OCI-LY7 (cell line): ENCODE data around the gene RNF11. TPM values are rescaled to one million over a fixed set of nuclear protein-coding genes. Genes with fewer than 3 reads are reported as not detected.

Experiments used
- Bru-seq: library from RNA; stranded (reverse); fragments of 400-500 nt; gene quantifications from one replicate; lab custom pipeline; 2021; lab: Mats Ljungman, UMichigan
- BruChase-seq, 2 experiments: library from RNA; stranded (reverse); fragments of 400-500 nt; gene quantifications; one replicate each; lab custom pipeline; 2021; lab: Mats Ljungman, UMichigan
- BruUV-seq: library from RNA; stranded (reverse); fragments of 400-500 nt; replicated peaks from 2 replicates; lab custom pipeline; 2021; lab: Mats Ljungman, UMichigan
- CTCF ChIA-PET: fragments of 300-600 bp; sonication (Branson Sonifier 250); formaldehyde crosslinking; loops from one replicate; lab custom pipeline; 2022; ENCODE audit warnings: antibody characterized with exemption; ENCODE audit not compliant: unreplicated experiment; lab: Charles Lee
- POLR2A ChIA-PET: fragments of 300-600 bp; sonication (Branson Sonifier 250); formaldehyde crosslinking; loops from one replicate; lab custom pipeline; 2022; ENCODE audit warnings: antibody characterized with exemption; lab: Charles Lee
- DNase-seq: peaks from one replicate; pipeline ENCODE4 v3.0.0-alpha.2; 2015; ENCODE audit warnings: low spot score
- H2AFZ ChIP-seq: fragments of 200-600 bp; sonication (generic), shearing (Covaris generic); 2 replicates; pipeline ENCODE4 v1.6.1; 2014; ENCODE audit warnings: mild to moderate bottlenecking, antibody characterized with exemption, low read length, moderate library complexity
- H3K27ac ChIP-seq: fragments of 200-600 bp; sonication (generic); 2 replicates; pipeline ENCODE4 v1.5.1; 2014; ENCODE audit warnings: mixed run types, low read depth, mild to moderate bottlenecking, moderate library complexity, low read length, inconsistent platforms; ENCODE audit not compliant: poor library complexity, severe bottlenecking
- H3K36me3 ChIP-seq: fragments of 200-600 bp; sonication (generic); 2 replicates; pipeline ENCODE4 v1.6.1; 2014; ENCODE audit warnings: mild to moderate bottlenecking, antibody characterized with exemption, low read length, moderate library complexity, mixed read lengths; ENCODE audit not compliant: insufficient read depth
- H3K4me1 ChIP-seq: fragments of 200-600 bp; sonication (generic); 2 replicates; pipeline ENCODE4 v1.5.1; 2014; ENCODE audit warnings: mild to moderate bottlenecking, low read length; ENCODE audit not compliant: insufficient read depth, poor library complexity, severe bottlenecking
- H3K4me2 ChIP-seq: fragments of 200-600 bp; sonication (generic); 2 replicates; pipeline ENCODE4 v1.6.1; 2014; ENCODE audit warnings: mild to moderate bottlenecking, low read length
- H3K4me3 ChIP-seq: fragments of 200-600 bp; sonication (generic); 2 replicates; pipeline ENCODE4 v1.5.1; 2014; ENCODE audit warnings: mild to moderate bottlenecking, low read depth, low read length; ENCODE audit not compliant: poor library complexity, severe bottlenecking
- H3K79me2 ChIP-seq: fragments of 200-600 bp; sonication (generic); 2 replicates; pipeline ENCODE4 v1.6.1; 2016; ENCODE audit warnings: low read depth, mild to moderate bottlenecking, low read length, moderate library complexity, mixed read lengths; ENCODE audit not compliant: insufficient read depth
- H3K9me2 ChIP-seq: fragments of 200-600 bp; sonication (generic); 2 replicates; pipeline ENCODE4 v1.6.1; 2016; ENCODE audit warnings: mild to moderate bottlenecking, low read length, mixed read lengths; ENCODE audit not compliant: insufficient read depth
- H3K9me3 ChIP-seq: fragments of 200-600 bp; sonication (generic); 2 replicates; pipeline ENCODE4 v1.6.1; 2014; ENCODE audit warnings: mild to moderate bottlenecking, mixed run types, low read length, mixed read lengths
- H4K20me1 ChIP-seq: fragments of 200-600 bp; sonication (generic); 2 replicates; pipeline ENCODE4 v1.6.1; 2014; ENCODE audit warnings: mild to moderate bottlenecking, antibody characterized with exemption, low read length, moderate library complexity, mixed read lengths; ENCODE audit not compliant: insufficient read depth
- EZH2phosphoT487 ChIP-seq: fragments of 200-600 bp; sonication (generic); IDR thresholded peaks from 2 replicates; pipeline ENCODE4 v1.6.1; 2018; ENCODE audit warnings: low read depth, borderline replicate concordance, mild to moderate bottlenecking, mixed run types, antibody characterized with exemption, low read length, moderate library complexity, mixed read lengths
- intact Hi-C: fragments of 100-400 bp; cut with micrococcal nuclease; formaldehyde crosslinking; loops from one replicate; pipeline ENCODE4 v1.10.0; 2022; ENCODE audit not compliant: unreplicated experiment
- long read RNA-seq: library from polyadenylated mRNA; stranded (forward); transcript quantifications from one replicate; pipeline ENCODE4 v2.0.0, GENCODE V29; 2022
- total RNA-seq, 2 experiments: library from RNA; depleted of rRNA in 1 of 2; stranded (reverse); fragments of >200 nt in 1 of 2; shearing (Covaris generic) in 1 of 2; gene quantifications; 2 replicates each; pipeline ENCODE4 v1.2.3, GENCODE V29; 2014 to 2022
- TF ChIP-seq, protein P1 (sequence below): fragments of 200-600 bp; sonication (generic); conservative IDR thresholded peaks from 2 replicates; pipeline ENCODE4 v1.5.1; 2014; ENCODE audit warnings: mild to moderate bottlenecking, antibody characterized with exemption, low read length, moderate library complexity, mixed read lengths

The RNF11 gene
- 4.8 and 5.7 TPM in 2 replicates for total RNA-seq (2014; rRNA removed; shearing (Covaris generic))
- 1.5 and 1.6 TPM in 2 replicates for total RNA-seq (2022)
- percentile 44 among the genes with signal in this experiment for Bru-seq, nascent RNA
- BruChase-seq, experiment 1, labeled RNA remaining after a 6-hour chase = percentile 37 among the genes with signal in this experiment
- percentile 42 among the genes with signal in this experiment for BruChase-seq, experiment 2, labeled RNA remaining after a 2-hour chase
- long read RNA-seq, partial matches to known transcripts = 0 of 2 reads
- long read RNA-seq, other reads (novel, unspliced or antisense) = 1 of 2 reads

DNA sequence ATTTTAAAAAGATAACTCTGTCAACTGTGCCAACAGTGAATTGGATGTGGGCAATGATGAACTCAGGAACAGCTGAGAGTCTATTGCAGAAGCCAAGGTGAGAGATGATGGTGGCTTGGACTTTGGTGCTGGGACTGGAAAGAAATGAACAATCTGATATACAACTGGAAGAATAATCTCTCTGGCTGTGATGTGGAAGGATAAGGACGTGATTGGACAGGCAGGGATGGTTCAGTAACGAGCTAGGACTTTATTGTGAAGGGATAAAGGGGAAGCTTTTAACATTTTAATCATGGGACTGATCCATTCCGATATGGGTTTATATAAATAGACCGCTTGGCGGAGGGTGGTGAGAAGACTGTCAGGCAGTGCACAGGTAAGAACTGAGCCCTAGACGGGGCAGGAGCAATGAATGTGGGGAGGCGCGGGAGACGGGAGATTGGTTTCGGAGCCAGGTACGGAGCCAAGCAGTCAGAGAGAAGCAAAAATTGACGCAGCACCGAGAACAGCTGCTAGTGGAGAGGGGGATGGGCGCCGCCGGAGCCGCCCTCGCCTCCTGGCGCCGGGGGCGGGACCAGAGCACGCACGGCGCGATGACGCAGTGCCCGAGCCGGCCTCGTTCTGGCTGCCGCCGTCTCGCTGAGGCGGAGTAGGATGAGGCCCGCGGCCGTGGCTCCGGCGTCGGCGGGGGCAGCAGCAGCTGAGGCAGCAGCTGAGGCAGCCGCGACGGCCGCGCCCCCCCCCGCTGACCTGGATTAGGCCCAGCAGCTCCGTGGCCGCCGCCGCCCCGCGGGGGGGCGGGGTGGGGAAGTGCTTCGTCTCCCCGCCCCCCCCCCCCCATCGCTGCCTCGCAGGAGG is at the start of gene RNF11:
Gene RNF11 (plus strand): TSS at position 601 of the 858 bp plus-strand sequence. CDS start 484 bp downstream, outside the sequence.
- ChIA-PET POLR2A (interaction anchor here (0.6 to 1.3 kb wide), 2 partner anchors 11 to 586 kb away, joined by 3 read pairs; no protein-coding TSS in a partner anchor), CTCF (no interaction called here)
- Histone ChIP-seq H3K9me2 (no peaks in the 10 kb centered on the region), H3K27ac (no peak within 1 kb of the TSS), H3K4me1 (peaks cover 20% of the 10 kb centered on the region), H3K4me2 (peak within 1 kb of the TSS; percentile 92), H4K20me1 (peaks cover 23% of the 10 kb centered on the region), H3K9me3 (no peaks in the 10 kb centered on the region), H2AFZ (peak within 1 kb of the TSS; percentile 88), H3K79me2 (no peaks in the 10 kb centered on the region), H3K4me3 (peak within 1 kb of the TSS; percentile 82), H3K36me3 (no peaks in the 10 kb centered on the region)
- intact Hi-C loops = loop anchor here (2.0 to 10.0 kb wide), 2 partner anchors 61 to 199 kb away; no protein-coding TSS in a partner anchor
- peak; percentile 87 for DNase-seq
- no TSS peak for BruUV-seq
- no peak for TF ChIP-seq EZH2phosphoT487
- TF ChIP-seq, protein P1, sequence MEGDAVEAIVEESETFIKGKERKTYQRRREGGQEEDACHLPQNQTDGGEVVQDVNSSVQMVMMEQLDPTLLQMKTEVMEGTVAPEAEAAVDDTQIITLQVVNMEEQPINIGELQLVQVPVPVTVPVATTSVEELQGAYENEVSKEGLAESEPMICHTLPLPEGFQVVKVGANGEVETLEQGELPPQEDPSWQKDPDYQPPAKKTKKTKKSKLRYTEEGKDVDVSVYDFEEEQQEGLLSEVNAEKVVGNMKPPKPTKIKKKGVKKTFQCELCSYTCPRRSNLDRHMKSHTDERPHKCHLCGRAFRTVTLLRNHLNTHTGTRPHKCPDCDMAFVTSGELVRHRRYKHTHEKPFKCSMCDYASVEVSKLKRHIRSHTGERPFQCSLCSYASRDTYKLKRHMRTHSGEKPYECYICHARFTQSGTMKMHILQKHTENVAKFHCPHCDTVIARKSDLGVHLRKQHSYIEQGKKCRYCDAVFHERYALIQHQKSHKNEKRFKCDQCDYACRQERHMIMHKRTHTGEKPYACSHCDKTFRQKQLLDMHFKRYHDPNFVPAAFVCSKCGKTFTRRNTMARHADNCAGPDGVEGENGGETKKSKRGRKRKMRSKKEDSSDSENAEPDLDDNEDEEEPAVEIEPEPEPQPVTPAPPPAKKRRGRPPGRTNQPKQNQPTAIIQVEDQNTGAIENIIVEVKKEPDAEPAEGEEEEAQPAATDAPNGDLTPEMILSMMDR = no peak

GRCh38 chr1:51188230-51188629 is 47.8 kb upstream of the RNF11 start:
- no TSS peak for BruUV-seq
- Histone ChIP-seq H3K36me3 (no peaks in the 10 kb centered on the region), H3K9me2 (no peaks in the 10 kb centered on the region), H3K79me2 (no peaks in the 10 kb centered on the region), H2AFZ (no peak overlapping the region), H3K4me1 (no peaks in the 10 kb centered on the region), H3K4me3 (no peak overlapping the region), H3K27ac (no peak overlapping the region), H3K9me3 (no peaks in the 10 kb centered on the region), H4K20me1 (no peaks in the 10 kb centered on the region), H3K4me2 (no peak overlapping the region)
- intact Hi-C loops = loop anchor here (2.0 kb wide), 1 partner anchor 315 kb away; no protein-coding TSS in a partner anchor
- CTCF ChIA-PET = no interaction called here
- DNase-seq = no peak
- POLR2A ChIA-PET = no interaction called here
- TF ChIP-seq EZH2phosphoT487 = no peak
- TF ChIP-seq, protein P1 = no peak
